Lower lobe of right lung (tissue), 2 donors: ENCODE measurements around the gene NKX1-1. TPM values are rescaled to one million over a fixed set of nuclear protein-coding genes. Genes with fewer than 3 reads are reported as not detected.

Source experiments
- ATAC-seq, 2 donors: fragments of 200-7000 bp; cut with Tn5 transposase; one replicate each; pipeline ENCODE4 v1.9.1; 2020 to 2022; ENCODE audit warnings: mild to moderate bottlenecking in 2 of 2, moderate library complexity in 2 of 2
- DNase-seq: peaks from one replicate; pipeline ENCODE4 v3.0.0-alpha.2; 2020
- H3K27ac ChIP-seq: fragments of 200-600 bp; one replicate; pipeline ENCODE4 v1.8.0; 2022
- H3K27me3 ChIP-seq: fragments of 200-600 bp; one replicate; pipeline ENCODE4 v1.8.0; 2022; ENCODE audit warnings: low read depth
- H3K36me3 ChIP-seq: fragments of 200-600 bp; one replicate; pipeline ENCODE4 v1.8.0; 2022; ENCODE audit warnings: mild to moderate bottlenecking
- H3K4me1 ChIP-seq: fragments of 200-600 bp; one replicate; pipeline ENCODE4 v1.8.0; 2022
- H3K4me3 ChIP-seq: fragments of 200-600 bp; one replicate; pipeline ENCODE4 v1.8.0; 2022; ENCODE audit warnings: mild to moderate bottlenecking
- H3K9me3 ChIP-seq: fragments of 200-600 bp; one replicate; pipeline ENCODE4 v1.8.0; 2022
- intact Hi-C: fragments of 100-400 bp; cut with DNase I; formaldehyde crosslinking; loops from one replicate; pipeline ENCODE4 v1.11.0; 2022
- total RNA-seq: library from RNA; stranded (reverse); fragmentation: NEBNext Ultra II Directional; extraction: Animal tissue kit (Norgen Biotek cat#: 25700); gene quantifications from one replicate; pipeline ENCODE4 v1.2.1, GENCODE V29; 2021
- TF ChIP-seq, protein P1 (sequence below): fragments of 200-600 bp; IDR thresholded peaks from one replicate; pipeline ENCODE4 v1.8.0; 2022; ENCODE audit warnings: antibody characterized with exemption, mild to moderate bottlenecking
- donor health status: DM: no; HTN: yes; CAD: no; lungs with severe emphysema.

The NKX1-1 gene
- total RNA-seq, 1 donor from 2014 or later = not detected

DNA sequence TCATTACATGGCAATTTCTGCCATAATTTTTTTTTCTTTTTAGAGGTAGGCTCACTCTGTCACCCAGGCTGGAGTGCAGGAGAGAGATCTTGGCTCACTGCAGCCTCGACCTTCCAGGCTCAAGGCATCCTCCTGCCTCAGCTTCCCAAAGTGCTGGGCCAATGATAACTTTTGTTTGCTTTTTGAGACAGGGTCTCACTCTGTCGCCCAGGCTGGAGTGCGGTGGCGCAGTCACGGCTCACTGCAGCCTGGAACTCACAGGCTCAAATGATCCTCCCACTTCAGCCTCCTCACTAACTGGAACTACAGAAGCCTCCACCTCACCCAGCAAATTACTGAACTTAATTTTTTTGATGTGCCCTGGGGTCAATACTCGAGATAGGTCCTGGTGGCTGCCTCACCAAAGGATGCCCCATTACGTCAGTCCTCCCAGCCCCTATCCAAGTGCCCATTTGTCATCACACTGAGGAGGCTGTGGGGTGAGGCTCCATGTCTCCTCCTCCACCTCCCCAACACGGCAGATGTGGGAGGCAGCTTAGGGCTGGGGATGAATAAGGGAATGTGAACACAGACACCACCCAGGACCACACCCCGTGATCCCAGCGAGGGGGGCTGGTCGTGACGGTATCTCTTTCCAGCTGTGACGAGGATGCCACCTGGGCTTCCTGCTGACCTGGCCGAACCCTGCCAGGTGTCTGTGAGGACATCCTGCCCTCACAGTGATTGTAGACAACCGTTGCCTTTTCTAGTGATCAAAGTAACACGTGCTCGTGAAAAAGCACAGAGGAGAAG lies 12.4 kb upstream of the NKX1-1 start:
- H3K9me3 ChIP-seq = no peaks in the 10 kb centered on the region
- H3K4me1 ChIP-seq = no peaks in the 10 kb centered on the region
- TF ChIP-seq, protein P1, sequence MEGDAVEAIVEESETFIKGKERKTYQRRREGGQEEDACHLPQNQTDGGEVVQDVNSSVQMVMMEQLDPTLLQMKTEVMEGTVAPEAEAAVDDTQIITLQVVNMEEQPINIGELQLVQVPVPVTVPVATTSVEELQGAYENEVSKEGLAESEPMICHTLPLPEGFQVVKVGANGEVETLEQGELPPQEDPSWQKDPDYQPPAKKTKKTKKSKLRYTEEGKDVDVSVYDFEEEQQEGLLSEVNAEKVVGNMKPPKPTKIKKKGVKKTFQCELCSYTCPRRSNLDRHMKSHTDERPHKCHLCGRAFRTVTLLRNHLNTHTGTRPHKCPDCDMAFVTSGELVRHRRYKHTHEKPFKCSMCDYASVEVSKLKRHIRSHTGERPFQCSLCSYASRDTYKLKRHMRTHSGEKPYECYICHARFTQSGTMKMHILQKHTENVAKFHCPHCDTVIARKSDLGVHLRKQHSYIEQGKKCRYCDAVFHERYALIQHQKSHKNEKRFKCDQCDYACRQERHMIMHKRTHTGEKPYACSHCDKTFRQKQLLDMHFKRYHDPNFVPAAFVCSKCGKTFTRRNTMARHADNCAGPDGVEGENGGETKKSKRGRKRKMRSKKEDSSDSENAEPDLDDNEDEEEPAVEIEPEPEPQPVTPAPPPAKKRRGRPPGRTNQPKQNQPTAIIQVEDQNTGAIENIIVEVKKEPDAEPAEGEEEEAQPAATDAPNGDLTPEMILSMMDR = no peak
- H3K27me3 ChIP-seq = peaks cover 44% of the 10 kb centered on the region
- H3K36me3 ChIP-seq = no peaks in the 10 kb centered on the region
- H3K4me3 ChIP-seq = no peak overlapping the region
- ATAC-seq = no peak
- intact Hi-C loops = no loop called here
- no peak overlapping the region for H3K27ac ChIP-seq
- peak; percentile 26 for DNase-seq

DNA sequence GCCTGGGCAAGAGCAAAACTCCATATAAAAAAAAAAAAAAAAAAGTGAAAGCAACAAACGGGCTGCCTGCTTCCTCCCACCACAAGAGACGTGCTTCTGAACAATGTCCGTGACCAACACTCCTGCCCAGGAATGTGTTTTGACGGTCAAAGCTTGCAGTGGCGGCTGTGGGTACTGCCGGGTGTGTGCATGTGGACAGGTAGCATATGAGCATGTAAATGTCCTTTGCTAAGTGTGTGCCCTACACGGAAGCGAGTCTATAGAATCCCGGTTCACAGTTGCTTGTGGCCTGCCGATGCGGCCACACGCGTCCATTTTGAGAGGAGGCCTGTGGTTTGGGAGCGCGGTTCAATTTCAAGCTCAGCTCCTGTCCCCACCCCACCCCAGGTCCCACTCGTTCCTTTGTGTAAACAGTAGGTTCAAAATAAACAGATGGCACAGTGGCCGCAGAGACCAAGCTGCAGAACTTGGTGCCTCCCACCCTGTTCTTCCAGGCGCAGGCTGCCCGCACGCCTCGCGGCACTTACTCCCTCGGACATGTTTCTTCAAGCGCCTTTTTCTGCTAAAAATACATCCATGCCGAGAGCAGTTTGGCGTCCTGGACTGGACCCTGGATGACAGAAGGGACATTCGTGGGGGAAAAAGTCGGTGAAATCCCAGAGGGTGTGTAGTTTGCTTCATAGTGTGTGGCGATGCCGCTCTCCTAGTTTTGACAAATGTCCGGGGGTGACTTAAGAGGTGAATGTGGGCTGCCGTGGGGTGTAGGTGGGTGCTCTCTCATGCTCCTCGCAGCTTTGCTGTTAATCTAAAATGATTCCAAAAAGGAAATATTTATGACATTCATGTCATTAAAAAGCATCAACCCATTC lies 11.5 kb upstream of the NKX1-1 start:
- intact Hi-C loops = no loop called here

DNA sequence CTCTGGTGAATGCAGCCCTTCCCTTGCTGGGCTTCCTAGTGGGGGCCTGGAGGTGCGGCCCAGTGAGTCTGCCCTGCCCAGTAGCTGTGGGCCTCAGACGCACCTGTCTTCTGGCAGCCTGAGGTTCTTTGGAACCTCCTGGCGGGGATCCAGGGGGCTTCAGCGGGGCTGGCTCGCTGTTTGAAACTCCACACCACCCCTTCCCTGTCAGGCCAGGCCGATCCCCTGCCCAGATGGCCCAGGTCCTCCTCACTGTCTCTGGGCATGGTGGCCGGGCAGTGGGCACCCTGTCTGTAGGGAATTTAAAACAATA lies 10.7 kb upstream of the NKX1-1 start:
- H3K27me3 ChIP-seq = peaks cover 58% of the 10 kb centered on the region
- H3K4me3 ChIP-seq = no peak overlapping the region
- peak; percentile 28 for DNase-seq

More for the DNA sequence above, 11.5 kb upstream of the NKX1-1 start:
- peak; percentile 20 for DNase-seq
- Histone ChIP-seq H3K9me3 (no peaks in the 10 kb centered on the region), H3K27ac (no peak overlapping the region), H3K27me3 (peaks cover 50% of the 10 kb centered on the region), H3K36me3 (no peaks in the 10 kb centered on the region), H3K4me3 (no peak overlapping the region), H3K4me1 (no peaks in the 10 kb centered on the region)
- ATAC-seq = no peak
- TF ChIP-seq, protein P1 = no peak

DNA sequence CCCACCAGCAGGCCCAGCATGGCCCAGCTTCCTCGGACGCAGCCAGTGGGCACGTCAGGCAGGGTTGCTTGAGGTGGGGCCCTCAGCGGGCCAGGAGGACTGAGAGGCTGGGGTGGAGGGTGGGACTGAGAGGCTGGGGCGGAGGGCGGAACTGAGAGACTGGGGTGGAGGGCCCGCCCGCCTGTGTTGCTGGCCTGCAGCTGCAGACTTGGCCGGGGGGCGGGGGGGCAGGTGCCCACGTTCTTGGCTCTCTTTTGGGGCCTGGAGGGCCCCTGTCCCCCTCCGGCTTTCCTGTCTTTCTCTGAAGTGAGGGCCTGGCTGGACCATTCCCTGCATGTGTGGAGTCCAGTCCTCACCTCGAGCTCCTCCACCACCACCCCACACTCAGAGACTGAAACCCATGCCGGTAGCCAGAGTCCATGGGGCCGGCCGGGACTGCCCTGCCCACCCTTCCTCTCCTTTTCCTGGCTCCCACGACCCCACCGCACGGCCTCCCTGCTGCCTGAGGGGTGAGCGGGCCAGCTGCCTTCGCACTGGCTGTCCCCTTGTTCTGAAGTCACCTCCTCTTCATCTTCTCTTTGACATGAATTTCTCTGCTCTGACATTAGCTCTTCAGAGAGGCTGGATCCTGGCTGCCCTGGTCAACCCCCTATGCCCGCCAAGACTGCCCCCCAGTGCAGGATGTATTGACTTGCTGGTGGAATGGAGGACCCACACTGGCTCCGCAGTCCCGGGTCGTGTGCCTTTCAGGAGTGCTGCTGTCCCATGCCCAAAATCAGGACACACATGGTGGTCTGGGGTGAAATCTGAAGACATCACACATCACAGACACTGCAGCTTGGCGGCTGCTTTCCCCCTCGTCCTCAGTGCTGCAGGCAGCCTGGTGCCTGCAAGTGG lies 10.1 kb upstream of the NKX1-1 start:
- DNase-seq (peak; percentile 37), ATAC-seq (no peak)
- peaks cover 65% of the 10 kb centered on the region for H3K27me3 ChIP-seq
- TF ChIP-seq, protein P1 = no peak
- H3K36me3 ChIP-seq = no peaks in the 10 kb centered on the region
- intact Hi-C loops = no loop called here
- H3K4me1 ChIP-seq = no peaks in the 10 kb centered on the region
- no peaks in the 10 kb centered on the region for H3K9me3 ChIP-seq
- H3K4me3 ChIP-seq = no peak overlapping the region
- H3K27ac ChIP-seq = no peak overlapping the region

More for the DNA sequence above, 10.7 kb upstream of the NKX1-1 start:
- TF ChIP-seq, protein P1 = no peak
- Histone ChIP-seq H3K4me1 (no peaks in the 10 kb centered on the region), H3K9me3 (no peaks in the 10 kb centered on the region), H3K27ac (no peak overlapping the region), H3K36me3 (no peaks in the 10 kb centered on the region)
- intact Hi-C loops = no loop called here
- ATAC-seq = no peak

DNA sequence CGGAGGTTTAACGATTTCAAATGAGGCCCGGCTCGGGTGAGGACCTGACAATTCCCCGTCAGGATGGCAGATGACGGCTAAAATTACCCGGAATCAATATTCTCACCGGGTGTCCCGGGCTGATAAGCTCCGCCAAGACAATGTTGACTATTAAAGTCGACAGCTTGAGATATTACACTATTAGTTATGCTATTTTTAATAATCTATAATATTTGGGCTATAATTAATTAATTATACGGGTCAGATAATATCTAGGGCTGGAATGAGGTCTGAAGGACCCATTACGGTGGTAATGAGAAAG lies 9.4 kb upstream of the NKX1-1 start:
- TF ChIP-seq, protein P1 = no peak
- no peak for DNase-seq
- intact Hi-C loops = no loop called here
- Histone ChIP-seq H3K36me3 (no peaks in the 10 kb centered on the region), H3K4me3 (no peak overlapping the region), H3K27ac (no peak overlapping the region), H3K9me3 (no peaks in the 10 kb centered on the region), H3K27me3 (peaks cover 71% of the 10 kb centered on the region), H3K4me1 (no peaks in the 10 kb centered on the region)
- no peak for ATAC-seq
